ENCODE results near the gene ZFAND5.

The ZFAND5 gene

GRCh38 chr9:72364679-72365524 lies at the start of gene ZFAND5:
Gene ZFAND5, minus strand, starts transcription at chr9:72365208. Its CDS starts 4,430 bp downstream, at chr9:72360778.
- peak; percentile 98 for DNase-seq (ENCODE audit: low read depth)
- H3K4me3 ChIP-seq (ENCODE audit: low read depth, low read length): peak within 1 kb of the TSS; percentile 97
- TF ChIP-seq CTCF (IDR thresholded peaks at IDR 0.05; ENCODE audit: insufficient read depth, low read depth, low read length, missing control alignments): peak; percentile 2

- no peak for DNase-seq (ENCODE audit: low read depth)
- no peak for TF ChIP-seq CTCF (IDR thresholded peaks at IDR 0.05; ENCODE audit: insufficient read depth, low read depth, low read length, missing control alignments)
- H3K4me3 ChIP-seq (ENCODE audit: low read depth, low read length): no peak overlapping the region
Measured at GRCh38 chr9:72412483-72413040, 47.6 kb upstream of the ZFAND5 start.

- no peak overlapping the region for H3K4me3 ChIP-seq (ENCODE audit: low read depth, low read length)
- no peak for DNase-seq (ENCODE audit: low read depth)
- TF ChIP-seq CTCF (IDR thresholded peaks at IDR 0.05; ENCODE audit: insufficient read depth, low read depth, low read length, missing control alignments): no peak
Measured at GRCh38 chr9:72410214-72410613, 45.2 kb upstream of the ZFAND5 start.

GRCh38 chr9:72407114-72407513 lies 42.1 kb upstream of the ZFAND5 start:
- DNase-seq (ENCODE audit: low read depth): no peak
- no peak for TF ChIP-seq CTCF (IDR thresholded peaks at IDR 0.05; ENCODE audit: insufficient read depth, low read depth, low read length, missing control alignments)
- H3K4me3 ChIP-seq (ENCODE audit: low read depth, low read length): no peak overlapping the region

GRCh38 chr9:72402744-72403143 lies 37.7 kb upstream of the ZFAND5 start:
- H3K4me3 ChIP-seq (ENCODE audit: low read depth, low read length): no peak overlapping the region
- DNase-seq (ENCODE audit: low read depth): no peak
- no peak for TF ChIP-seq CTCF (IDR thresholded peaks at IDR 0.05; ENCODE audit: insufficient read depth, low read depth, low read length, missing control alignments)

- DNase-seq (ENCODE audit: low read depth): no peak
- H3K4me3 ChIP-seq (ENCODE audit: low read depth, low read length): no peak overlapping the region
- TF ChIP-seq CTCF (IDR thresholded peaks at IDR 0.05; ENCODE audit: insufficient read depth, low read depth, low read length, missing control alignments): no peak
Measured at GRCh38 chr9:72401396-72401795, 36.4 kb upstream of the ZFAND5 start.

Data from GM12865 (cell line).